Activated CD4-positive, alpha-beta T cell treated with anti-CD3 and anti-CD28 coated beads for 36 hours (primary cell): ENCODE measurements around the gene F8A3. TPM values are rescaled to one million over a fixed set of nuclear protein-coding genes. Genes with fewer than 3 reads are reported as not detected.
"Not testable (repeated sequence)": the region's sequence is repeated elsewhere in the genome, so short reads cannot be mapped to it uniquely, and the experiment has no call there.

ENCODE experiments used
- ATAC-seq: fragments of 200-7000 bp; cut with Tn5 transposase; one replicate; pipeline ENCODE4 v1.10.0; 2021; ENCODE audit warnings: mild to moderate bottlenecking, moderate library complexity
- CTCF ChIA-PET: fragments of 350-600 bp; sonication (Branson Sonifier 250); formaldehyde crosslinking; loops from one replicate; lab custom pipeline; 2021; ENCODE audit warnings: antibody characterized with exemption; lab: Charles Lee
- POLR2A ChIA-PET: fragments of 350-600 bp; sonication (Branson Sonifier 250); formaldehyde crosslinking; loops from one replicate; lab custom pipeline; 2021; ENCODE audit warnings: antibody characterized with exemption, inconsistent platforms; lab: Charles Lee
- DNase-seq: peaks from one replicate; pipeline ENCODE4 v3.0.0-alpha.2; 2020
- H3K27ac Mint-ChIP-seq: one replicate; pipeline ENCODE4 v1.8.0; 2021; ENCODE audit warnings: mixed read lengths
- H3K27me3 Mint-ChIP-seq: one replicate; pipeline ENCODE4 v1.8.0; 2021; ENCODE audit warnings: mixed read lengths
- H3K36me3 Mint-ChIP-seq: one replicate; pipeline ENCODE4 v1.8.0; 2021; ENCODE audit warnings: low read depth, mixed read lengths
- H3K4me1 Mint-ChIP-seq: one replicate; pipeline ENCODE4 v1.8.0; 2021; ENCODE audit warnings: mixed read lengths
- H3K4me3 Mint-ChIP-seq: one replicate; pipeline ENCODE4 v1.8.0; 2021; ENCODE audit warnings: mild to moderate bottlenecking, moderate library complexity, mixed read lengths
- H3K9me3 Mint-ChIP-seq: one replicate; pipeline ENCODE4 v1.8.0; 2021; ENCODE audit warnings: low read depth, mixed read lengths
- intact Hi-C, 2 experiments: fragments of 100-400 bp; cut with DNase I in 1 of 2; cut with micrococcal nuclease in 1 of 2; formaldehyde crosslinking; loops; one replicate each; pipeline versions ENCODE4 v1.14.2 to v1.15.1; 2022 to 2024; cut with DNase I, micrococcal nuclease
- total RNA-seq, 2 experiments: library from RNA; stranded (reverse); gene quantifications; one replicate each; pipeline ENCODE4 v1.2.3, GENCODE V29; 2021

F8A3 gene
- 10 to 100 TPM; 29.2 to 32.6 TPM for total RNA-seq

GRCh38 chrX:155458471-155458870 lies at the start of gene F8A3:
Gene F8A3 (minus strand): TSS chrX:155458620. CDS start chrX:155458600, 20 bp downstream.
- DNase-seq, H3K4me1 Mint-ChIP-seq, H3K9me3 Mint-ChIP-seq, H3K27me3 Mint-ChIP-seq, H3K36me3 Mint-ChIP-seq, intact Hi-C loops, CTCF ChIA-PET, H3K4me3 Mint-ChIP-seq, H3K27ac Mint-ChIP-seq, POLR2A ChIA-PET: not testable (repeated sequence)
- ATAC-seq, result peak; percentile 81

DNA sequence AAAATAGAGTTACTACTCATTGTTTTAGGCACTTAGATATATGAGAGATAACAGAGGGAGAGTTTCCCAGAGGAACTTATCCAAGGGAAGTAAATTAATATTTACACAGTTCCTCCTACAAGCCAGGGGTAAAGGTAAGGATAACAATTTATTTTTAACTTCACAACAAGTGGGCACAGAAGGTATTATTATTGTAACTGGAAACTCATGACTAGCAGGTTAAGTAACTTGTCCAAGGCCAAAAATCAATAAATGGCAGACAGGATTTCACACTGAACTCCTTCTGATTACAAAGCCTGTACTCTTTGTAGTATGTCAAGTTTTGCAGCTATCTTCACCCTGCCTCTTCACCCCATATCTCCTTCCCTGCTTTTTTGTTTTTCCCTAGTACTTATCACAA lies 46.9 kb upstream of the F8A3 start:
- intact Hi-C loops, result no loop called here
- no peaks in the 10 kb centered on the region for H3K27me3 Mint-ChIP-seq
- H3K27ac Mint-ChIP-seq, result no peak overlapping the region
- no peak for ATAC-seq
- H3K9me3 Mint-ChIP-seq, result no peaks in the 10 kb centered on the region
- ChIA-PET POLR2A (no interaction called here), CTCF (no interaction called here)
- no peak for DNase-seq
- H3K4me3 Mint-ChIP-seq, result no peak overlapping the region
- peaks cover 18% of the 10 kb centered on the region for H3K36me3 Mint-ChIP-seq
- H3K4me1 Mint-ChIP-seq, result no peaks in the 10 kb centered on the region

GRCh38 chrX:155495134-155495533 lies 36.7 kb upstream of the F8A3 start:
- intact Hi-C loops, H3K27ac Mint-ChIP-seq, POLR2A ChIA-PET, CTCF ChIA-PET, H3K4me1 Mint-ChIP-seq, H3K27me3 Mint-ChIP-seq, H3K4me3 Mint-ChIP-seq, DNase-seq, H3K9me3 Mint-ChIP-seq, H3K36me3 Mint-ChIP-seq, ATAC-seq: not testable (repeated sequence)

GRCh38 chrX:155491421-155491820 lies 33.0 kb upstream of the F8A3 start:
- POLR2A ChIA-PET, intact Hi-C loops, CTCF ChIA-PET, H3K4me1 Mint-ChIP-seq, H3K36me3 Mint-ChIP-seq, H3K27me3 Mint-ChIP-seq, H3K27ac Mint-ChIP-seq, DNase-seq, H3K4me3 Mint-ChIP-seq, H3K9me3 Mint-ChIP-seq, ATAC-seq: not testable (repeated sequence)

GRCh38 chrX:155477136-155477535 lies 18.7 kb upstream of the F8A3 start:
- ATAC-seq, result peak; percentile 64
- CTCF ChIA-PET, H3K27me3 Mint-ChIP-seq, H3K9me3 Mint-ChIP-seq, DNase-seq, H3K4me3 Mint-ChIP-seq, intact Hi-C loops, POLR2A ChIA-PET, H3K4me1 Mint-ChIP-seq, H3K36me3 Mint-ChIP-seq, H3K27ac Mint-ChIP-seq: not testable (repeated sequence)

DNA sequence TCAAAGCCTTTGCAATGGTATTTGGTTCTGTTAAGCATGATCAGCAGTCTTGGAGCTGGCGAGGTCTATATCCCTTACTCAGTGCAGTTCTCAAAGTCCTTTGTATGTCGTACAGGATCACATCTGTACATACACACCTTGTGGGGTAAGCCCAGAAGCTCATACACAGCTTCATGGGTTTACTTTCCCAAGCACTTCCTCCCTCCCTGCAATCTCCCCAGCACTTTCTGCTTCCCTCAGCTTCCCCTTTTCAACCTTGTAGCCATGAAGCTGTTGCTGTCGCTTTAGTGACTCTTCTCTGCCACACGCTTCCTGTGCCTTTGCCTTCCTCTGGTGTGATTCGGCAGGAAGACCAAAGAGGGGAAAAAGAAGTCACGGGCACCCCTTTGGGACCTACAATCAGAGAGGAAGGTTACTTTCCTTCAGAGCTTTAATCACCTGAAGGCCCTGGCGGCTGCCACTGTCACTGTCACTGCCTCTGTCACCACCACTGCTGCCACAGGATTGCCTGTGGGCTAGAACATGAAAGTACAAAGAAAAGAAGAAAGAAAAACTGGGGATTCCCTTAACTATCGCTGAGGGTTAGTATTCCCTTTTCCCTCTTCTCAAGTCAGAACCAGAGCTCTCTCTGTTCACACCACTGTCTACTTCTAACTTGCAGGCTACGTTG lies 8.0 kb upstream of the F8A3 start:
- H3K9me3 Mint-ChIP-seq, H3K4me3 Mint-ChIP-seq, H3K27me3 Mint-ChIP-seq, DNase-seq, H3K36me3 Mint-ChIP-seq, H3K27ac Mint-ChIP-seq, H3K4me1 Mint-ChIP-seq, POLR2A ChIA-PET, intact Hi-C loops, CTCF ChIA-PET: not testable (repeated sequence)
- ATAC-seq, result peak; percentile 83

- intact Hi-C loops, H3K27me3 Mint-ChIP-seq, DNase-seq, H3K4me3 Mint-ChIP-seq, H3K9me3 Mint-ChIP-seq, H3K36me3 Mint-ChIP-seq, CTCF ChIA-PET, H3K4me1 Mint-ChIP-seq, POLR2A ChIA-PET, H3K27ac Mint-ChIP-seq: not testable (repeated sequence)
- ATAC-seq, result peak; percentile 57
These were observed 2.1 kb upstream of the F8A3 start for GRCh38 chrX:155460501-155460900.

DNA sequence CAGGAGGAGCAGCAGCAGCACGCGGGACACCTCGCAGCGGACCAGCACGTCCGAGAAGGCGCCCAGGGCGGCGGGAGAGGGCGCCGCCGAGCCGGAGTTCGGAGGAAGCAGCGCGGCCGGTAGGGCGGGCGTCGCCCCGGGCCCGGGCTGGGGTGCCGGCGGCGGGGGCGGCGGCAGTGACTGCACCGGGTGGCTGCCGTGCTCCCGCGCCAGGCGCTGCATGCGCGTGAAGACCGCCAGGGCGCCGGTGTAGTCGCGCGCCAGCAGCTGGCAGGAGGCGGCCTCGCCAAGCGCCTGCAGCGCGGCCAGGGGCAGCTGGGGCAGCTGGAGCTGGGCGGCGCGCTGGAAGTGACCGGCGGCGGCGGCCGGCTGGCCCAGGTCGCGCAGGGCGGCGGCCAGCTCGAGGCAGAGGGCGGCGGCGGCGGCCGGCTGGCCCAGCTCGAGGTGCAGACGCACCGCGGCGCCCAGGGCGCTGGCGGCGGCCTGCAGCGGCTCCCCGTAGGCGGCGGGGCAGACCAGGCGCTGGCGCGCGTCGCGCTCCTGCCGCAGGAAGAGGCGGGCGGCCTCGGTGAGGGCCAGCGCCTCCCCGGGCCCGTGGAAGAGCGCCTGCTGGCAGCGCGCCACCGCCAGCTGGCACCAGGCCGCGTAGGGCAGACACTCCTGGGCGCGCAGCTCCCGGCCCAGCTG lies 516 bp downstream of the F8A3 start:
- H3K27me3 Mint-ChIP-seq, H3K4me3 Mint-ChIP-seq, intact Hi-C loops, H3K27ac Mint-ChIP-seq, CTCF ChIA-PET, DNase-seq, H3K9me3 Mint-ChIP-seq, POLR2A ChIA-PET, H3K36me3 Mint-ChIP-seq, H3K4me1 Mint-ChIP-seq: not testable (repeated sequence)
- peak; percentile 57 for ATAC-seq

DNA sequence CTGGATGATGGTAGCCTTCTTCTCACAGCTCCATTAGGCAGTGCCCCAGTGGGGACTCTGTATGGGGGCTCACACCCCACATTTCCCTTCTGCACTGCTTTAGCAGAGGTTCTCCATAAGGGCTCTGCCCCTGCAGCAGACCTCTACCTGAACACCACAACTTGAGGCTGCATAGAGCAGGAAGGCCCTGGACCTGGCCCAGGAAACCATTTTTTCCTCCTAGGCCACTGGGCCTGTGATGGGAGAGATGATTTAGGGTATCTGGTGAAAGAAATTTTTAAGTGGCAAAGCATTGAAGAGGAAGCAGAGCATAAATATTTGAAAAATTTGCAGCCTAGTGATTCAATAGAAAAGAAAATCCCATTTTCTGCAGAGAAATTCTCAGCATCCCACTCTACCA lies 17.3 kb downstream of the F8A3 start:
- intact Hi-C loops, result no loop called here
- Mint-ChIP-seq H3K4me1 (no peaks in the 10 kb centered on the region), H3K4me3 (no peak overlapping the region), H3K36me3 (peaks cover 10% of the 10 kb centered on the region), H3K27ac (no peak overlapping the region), H3K27me3 (no peaks in the 10 kb centered on the region), H3K9me3 (peaks cover 6% of the 10 kb centered on the region)
- ChIA-PET POLR2A (no interaction called here), CTCF (interaction anchor here (0.6 kb wide), 1 partner anchor 177 kb away, joined by 3 read pairs; the partner anchor contains the start of gene RAB39B)
- DNase-seq (no peak), ATAC-seq (no peak)

DNA sequence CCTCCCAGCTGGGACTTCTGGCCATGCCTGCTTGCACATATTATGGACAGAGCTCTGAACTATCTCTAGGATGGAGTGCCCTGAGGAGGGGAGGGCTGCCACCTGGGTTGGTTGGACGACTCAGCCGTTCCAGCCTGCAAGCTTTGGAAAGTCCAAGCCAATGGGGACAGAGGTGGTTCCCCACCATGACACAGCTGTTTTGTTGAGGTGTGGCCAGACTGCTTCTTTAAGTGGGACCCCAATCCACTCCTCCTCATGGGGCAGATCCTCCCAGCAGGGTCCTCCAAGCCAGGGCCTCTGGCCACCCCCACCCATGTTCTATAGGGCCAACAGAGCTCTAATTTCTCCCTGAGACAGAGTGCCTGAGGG lies 22.7 kb downstream of the F8A3 start:
- POLR2A ChIA-PET, result no interaction called here
- no peaks in the 10 kb centered on the region for H3K27me3 Mint-ChIP-seq

DNA sequence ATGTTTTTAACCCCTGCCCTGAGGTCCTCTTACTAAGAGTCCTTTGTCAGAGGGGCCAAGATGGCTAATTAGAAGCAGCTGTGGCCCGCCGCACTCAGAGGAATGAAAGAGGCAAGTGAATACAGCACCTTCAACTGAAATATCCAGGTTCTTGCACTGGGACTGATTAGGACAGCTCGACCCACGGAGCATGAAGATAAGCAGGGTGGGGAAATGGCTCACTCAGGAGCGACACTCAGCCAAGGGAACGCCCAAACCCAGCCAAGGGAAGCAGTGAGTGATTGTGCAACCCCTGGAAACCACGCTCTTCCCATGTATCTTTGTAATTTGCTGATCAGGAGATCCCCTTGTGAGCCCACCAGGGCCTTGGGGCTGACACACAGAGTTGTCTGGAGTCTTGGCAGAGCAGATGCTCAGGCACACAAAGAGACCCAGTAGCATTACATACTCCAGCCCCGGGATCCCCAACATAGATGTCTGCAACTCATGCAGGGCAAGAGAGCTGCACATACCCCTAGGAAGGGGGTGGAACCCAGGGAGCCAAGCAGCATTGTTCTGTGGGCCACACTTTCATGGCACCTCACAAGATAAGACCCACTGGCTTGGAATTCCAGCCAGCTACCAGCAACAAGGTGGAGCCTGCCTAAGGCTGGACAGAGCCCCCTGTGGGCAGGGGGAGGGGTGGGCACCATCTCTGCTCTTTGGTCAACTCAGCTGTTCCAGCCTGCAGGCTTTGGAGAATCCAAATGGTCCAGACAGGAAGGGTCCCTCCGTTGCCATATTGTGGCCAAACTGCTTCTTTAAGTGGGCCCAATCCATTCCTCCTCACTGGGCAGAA lies 23.3 kb downstream of the F8A3 start:
- ChIA-PET POLR2A (no interaction called here), CTCF (interaction anchor here (1.3 to 1.5 kb wide), 2 partner anchors 14 to 234 kb away, joined by 4 to 6 read pairs; no protein-coding TSS in a partner anchor)
- Mint-ChIP-seq H3K27ac (no peak overlapping the region), H3K4me1 (no peaks in the 10 kb centered on the region), H3K4me3 (no peak overlapping the region), H3K9me3 (no peaks in the 10 kb centered on the region), H3K27me3 (no peaks in the 10 kb centered on the region), H3K36me3 (no peaks in the 10 kb centered on the region)
- DNase-seq, result no peak
- intact Hi-C loops, result no loop called here
- no peak for ATAC-seq

More for the DNA sequence above, 22.7 kb downstream of the F8A3 start:
- H3K36me3 Mint-ChIP-seq, result peaks cover 2% of the 10 kb centered on the region
- DNase-seq (no peak), ATAC-seq (no peak)
- H3K4me3 Mint-ChIP-seq, result no peak overlapping the region
- CTCF ChIA-PET, result interaction anchor here (1.3 to 1.5 kb wide), 2 partner anchors 13 to 234 kb away, joined by 4 to 6 read pairs; no protein-coding TSS in a partner anchor
- no peaks in the 10 kb centered on the region for H3K4me1 Mint-ChIP-seq
- no peaks in the 10 kb centered on the region for H3K9me3 Mint-ChIP-seq
- H3K27ac Mint-ChIP-seq, result no peak overlapping the region
- intact Hi-C loops, result no loop called here
